H1 (cell line): ENCODE results near the gene RNF38. TPM values are rescaled to one million over a fixed set of nuclear protein-coding genes. Genes with fewer than 3 reads are reported as not detected.

Experiments
- CTCF ChIA-PET: fragments of 300-600 bp; sonication (Branson Sonifier 250); formaldehyde crosslinking; loops from one replicate; lab custom pipeline; 2021; ENCODE audit not compliant: partially characterized antibody; lab: Charles Lee
- POLR2A ChIA-PET: fragments of 300-600 bp; sonication (Branson Sonifier 250); formaldehyde crosslinking; loops from one replicate; lab custom pipeline; 2021; ENCODE audit warnings: inconsistent platforms; ENCODE audit not compliant: partially characterized antibody; lab: Charles Lee
- DNase-seq, 2 experiments: peaks; one replicate each; pipeline versions ENCODE4 v3.0.0 to v3.0.0-alpha.2; 2010 to 2022; ENCODE audit warnings: low spot score in 2 of 2, low read depth in 1 of 2, mixed read lengths in 1 of 2
- FAIRE-seq: peaks from 2 replicates; lab custom pipeline; 2011; peaks lifted over from hg19 to GRCh38; lab: Jason Lieb, UNC
- H2AFZ ChIP-seq: 2 replicates; pipeline ENCODE4 v1.8.1; 2012; ENCODE audit warnings: low read length, inconsistent platforms
- H2AK5ac ChIP-seq: 2 replicates; pipeline ENCODE4 v1.6.1; 2013; ENCODE audit warnings: low read depth, low read length
- H2BK120ac ChIP-seq: replicated peaks from 2 replicates; pipeline ENCODE3; 2013; ENCODE audit warnings: low read depth, low read length, inconsistent platforms
- H2BK12ac ChIP-seq: 2 replicates; pipeline ENCODE4 v1.6.1; 2013; ENCODE audit warnings: low read depth, low read length
- H2BK15ac ChIP-seq: 2 replicates; pipeline ENCODE4 v1.6.1; 2013; ENCODE audit warnings: low read length
- H2BK20ac ChIP-seq: 2 replicates; pipeline ENCODE4 v1.6.1; 2013; ENCODE audit warnings: low read length
- H2BK5ac ChIP-seq: 2 replicates; pipeline ENCODE4 v1.6.1; 2013; ENCODE audit warnings: low read depth, low read length
- H3K14ac ChIP-seq: 2 replicates; pipeline ENCODE4 v1.6.1; 2013; ENCODE audit warnings: inconsistent platforms; ENCODE audit not compliant: insufficient read length
- H3K18ac ChIP-seq: 2 replicates; pipeline ENCODE4 v1.6.1; 2013; ENCODE audit warnings: low read length; ENCODE audit errors: extremely low read depth
- H3K23ac ChIP-seq: 2 replicates; pipeline ENCODE4 v1.6.1; 2013; ENCODE audit warnings: inconsistent platforms; ENCODE audit not compliant: insufficient read length
- H3K23me2 ChIP-seq: 2 replicates; pipeline ENCODE4 v1.6.1; 2013; ENCODE audit warnings: low read depth, low read length
- H3K27ac ChIP-seq: 2 replicates; pipeline ENCODE4 v1.6.1; 2011; ENCODE audit warnings: low read depth, low read length, inconsistent platforms
- H3K27me3 ChIP-seq, 4 experiments: replicated peaks in 1 of 4; 1 replicate in 1 of 4; 2 replicates in 3 of 4; pipeline versions ENCODE4 v1.6.1 to v1.8.1; 2011 to 2013; ENCODE audit warnings: low read length in 3 of 4, mild to moderate bottlenecking in 3 of 4, inconsistent platforms in 2 of 4, mixed read lengths in 2 of 4, moderate library complexity in 1 of 4; ENCODE audit not compliant: control insufficient read depth in 3 of 4, insufficient read depth in 3 of 4; ENCODE audit errors: extremely low read depth in 1 of 4
- H3K36me3 ChIP-seq, 4 experiments: 2 replicates each; pipeline versions ENCODE4 v1.6.1 to v1.8.1; 2011 to 2013; ENCODE audit warnings: mild to moderate bottlenecking in 4 of 4, low read length in 3 of 4, moderate library complexity in 2 of 4, control low read depth in 1 of 4, inconsistent platforms in 1 of 4; ENCODE audit not compliant: insufficient read depth in 4 of 4, control insufficient read depth in 2 of 4
- H3K4ac ChIP-seq: replicated peaks from 2 replicates; pipeline ENCODE3; 2013; ENCODE audit warnings: low read length, low read depth, mixed read lengths, inconsistent platforms; ENCODE audit not compliant: insufficient read length
- H3K4me1 ChIP-seq, 4 experiments: replicated peaks in 1 of 4; 1 replicate in 1 of 4; 2 replicates in 3 of 4; pipeline versions ENCODE4 v1.6.1 to v1.8.1; 2011 to 2013; ENCODE audit warnings: low read length in 3 of 4, inconsistent platforms in 2 of 4, mixed read lengths in 1 of 4; ENCODE audit not compliant: insufficient read depth in 4 of 4, control insufficient read depth in 3 of 4
- H3K4me2 ChIP-seq, 2 experiments: 2 replicates each; pipeline versions ENCODE4 v1.6.1 to v1.8.1; 2011 to 2013; ENCODE audit warnings: low read depth in 2 of 2, low read length in 2 of 2, control low read depth in 1 of 2, inconsistent platforms in 1 of 2, mild to moderate bottlenecking in 1 of 2; ENCODE audit not compliant: insufficient read depth in 1 of 2
- H3K4me3 ChIP-seq, 4 experiments: fragments of 200-600, 300-600 bp in 1 of 4; sonication (generic), shearing (Covaris generic), sonication (Bioruptor Twin) in 1 of 4; 2 replicates each; pipeline versions ENCODE4 v1.5.1 to v1.8.1; 2011 to 2016; ENCODE audit warnings: low read length in 4 of 4, low read depth in 3 of 4, control low read depth in 2 of 4, inconsistent platforms in 2 of 4, mild to moderate bottlenecking in 2 of 4, mixed read lengths in 1 of 4, moderate library complexity in 1 of 4; ENCODE audit not compliant: insufficient read depth in 2 of 4; ENCODE audit errors: extremely low read depth in 1 of 4
- H3K56ac ChIP-seq: replicated peaks from 2 replicates; pipeline ENCODE3; 2013; ENCODE audit warnings: low read depth, mild to moderate bottlenecking, mixed read lengths, low read length, inconsistent platforms; ENCODE audit not compliant: insufficient read length
- H3K79me1 ChIP-seq: 2 replicates; pipeline ENCODE4 v1.6.1; 2013; ENCODE audit warnings: low read depth, low read length, control low read depth
- H3K79me2 ChIP-seq, 2 experiments: 2 replicates each; pipeline versions ENCODE4 v1.6.1 to v1.8.1; 2012 to 2013; ENCODE audit warnings: low read length in 2 of 2, mild to moderate bottlenecking in 2 of 2, inconsistent platforms in 1 of 2; ENCODE audit not compliant: insufficient read depth in 2 of 2, control insufficient read depth in 1 of 2
- H3K9ac ChIP-seq, 4 experiments: replicated peaks in 1 of 4; 1 replicate in 1 of 4; 2 replicates in 3 of 4; pipeline versions ENCODE4 v1.6.1 to v1.8.1; 2011 to 2013; ENCODE audit warnings: low read depth in 3 of 4, low read length in 3 of 4, control low read depth in 2 of 4, mild to moderate bottlenecking in 2 of 4, moderate library complexity in 2 of 4, inconsistent platforms in 1 of 4; ENCODE audit errors: extremely low read depth in 1 of 4
- H3K9me3 ChIP-seq, 2 experiments: 2 replicates each; pipeline versions ENCODE4 v1.6.1 to v1.8.1; 2012 to 2013; ENCODE audit warnings: mild to moderate bottlenecking in 2 of 2, moderate library complexity in 2 of 2, control low read depth in 1 of 2, inconsistent platforms in 1 of 2, low read depth in 1 of 2, low read length in 1 of 2, mixed read lengths in 1 of 2; ENCODE audit not compliant: insufficient read depth in 2 of 2
- H4K20me1 ChIP-seq, 2 experiments: replicated peaks in 1 of 2; 2 replicates each; pipeline versions ENCODE3 to v1.8.1; 2011 to 2013; ENCODE audit warnings: inconsistent platforms in 2 of 2, low read length in 2 of 2, mild to moderate bottlenecking in 1 of 2; ENCODE audit not compliant: insufficient read depth in 2 of 2, control insufficient read depth in 1 of 2
- H4K5ac ChIP-seq: 2 replicates; pipeline ENCODE4 v1.6.1; 2013; ENCODE audit warnings: low read length, low read depth, mixed read lengths, inconsistent platforms; ENCODE audit not compliant: insufficient read length
- H4K8ac ChIP-seq: 2 replicates; pipeline ENCODE4 v1.8.0; 2013; ENCODE audit warnings: mild to moderate bottlenecking, moderate library complexity, low read length, inconsistent platforms; ENCODE audit not compliant: insufficient read depth; ENCODE audit errors: extremely low read depth
- H4K91ac ChIP-seq: replicated peaks from 2 replicates; pipeline ENCODE3; 2013; ENCODE audit warnings: low read length, mixed read lengths, inconsistent platforms; ENCODE audit not compliant: insufficient read length
- BACH1 ChIP-seq: IDR thresholded peaks from 2 replicates; pipeline ENCODE4 v1.6.1; 2012; ENCODE audit warnings: low read length, improper control_type of control experiment
- CREB1 ChIP-seq: IDR thresholded peaks from 2 replicates; pipeline ENCODE4 v1.6.1; 2012; ENCODE audit warnings: inconsistent platforms
- HDAC2 ChIP-seq, 2 experiments: fragments of 300-600 bp in 1 of 2; sonication (generic) in 1 of 2; IDR thresholded peaks; 2 replicates each; pipeline ENCODE4 v1.6.1; 2011 to 2012; ENCODE audit warnings: low read depth in 2 of 2, low read length in 2 of 2, mild to moderate bottlenecking in 2 of 2, moderate library complexity in 2 of 2, borderline replicate concordance in 1 of 2, inconsistent platforms in 1 of 2
- HDAC6 ChIP-seq: IDR thresholded peaks from one replicate; pipeline ENCODE4 v1.7.1; 2012; ENCODE audit warnings: low read depth, mild to moderate bottlenecking, inconsistent platforms, low read length, moderate library complexity
- JUND ChIP-seq: IDR thresholded peaks from 2 replicates; pipeline ENCODE4 v1.6.1; 2011; ENCODE audit warnings: mild to moderate bottlenecking, improper control_type of control experiment, low read length
- KDM1A ChIP-seq: fragments of 200-600, 300-600 bp; sonication (generic); IDR thresholded peaks from 2 replicates; pipeline ENCODE4 v1.7.1; 2016; ENCODE audit warnings: mild to moderate bottlenecking, low read length, borderline replicate concordance
- NANOG ChIP-seq: IDR thresholded peaks from 2 replicates; pipeline ENCODE4 v1.6.1; 2011; ENCODE audit warnings: low read length, low read depth, mild to moderate bottlenecking, inconsistent platforms; ENCODE audit not compliant: insufficient read depth, poor library complexity, severe bottlenecking
- RAD21 ChIP-seq, 2 experiments: IDR thresholded peaks in 1 of 2; conservative IDR thresholded peaks in 1 of 2; 2 replicates each; pipeline ENCODE4 v1.6.1; 2011; ENCODE audit warnings: low read depth in 2 of 2, low read length in 2 of 2, improper control_type of control experiment in 1 of 2, inconsistent platforms in 1 of 2, mild to moderate bottlenecking in 1 of 2, moderate library complexity in 1 of 2
- RFX5 ChIP-seq: IDR thresholded peaks from 2 replicates; pipeline ENCODE4 v1.6.1; 2011; ENCODE audit warnings: low read depth, low read length, improper control_type of control experiment, borderline replicate concordance
- RNF2 ChIP-seq: fragments of 200-900, 300-1000 bp; sonication (generic); IDR thresholded peaks from 2 replicates; pipeline ENCODE4 v1.7.1; 2016; ENCODE audit warnings: borderline replicate concordance, low read depth, mild to moderate bottlenecking, antibody characterized with exemption, low read length; ENCODE audit not compliant: poor library complexity, severe bottlenecking; ENCODE audit errors: missing control alignments
- SUZ12 ChIP-seq: fragments of 200-600 bp; sonication (generic); IDR thresholded peaks from 2 replicates; pipeline ENCODE4 v1.6.1; 2012; ENCODE audit warnings: mild to moderate bottlenecking, inconsistent platforms, low read length, moderate library complexity, mixed read lengths
- TAF1 ChIP-seq: IDR thresholded peaks from 2 replicates; pipeline ENCODE4 v1.6.1; 2011; ENCODE audit warnings: mild to moderate bottlenecking, low read depth, low read length
- WGBS, 2 experiments: shearing (Covaris generic) in 1 of 2; methylation state at CpG; one replicate each; pipeline versions ENCODE4 v1.1.6 to v1.1.7; 2013 to 2015; ENCODE audit warnings: low lambda C conversion rate in 2 of 2, mixed read lengths in 2 of 2, inconsistent platforms in 1 of 2, low coverage in 1 of 2, missing lambda C conversion rate in 1 of 2; ENCODE audit not compliant: insufficient replicate concordance in 2 of 2, insufficient coverage in 1 of 2, insufficient read length in 1 of 2; ENCODE audit errors: extremely low coverage in 1 of 2, missing lambda C conversion rate in 1 of 2; 5-methylcytosine and 5-hydroxymethylcytosine counted together
- polyA plus RNA-seq, 7 experiments: library from polyadenylated mRNA; depleted of rRNA in 3 of 7; stranded (reverse) in 5 of 7; unstranded in 2 of 7; fragments of >200 nt in 5 of 7; fragments of 200-250 nt in 2 of 7; gene quantifications; 1 replicate in 5 of 7; 2 replicates in 1 of 7; 4 replicates in 1 of 7; pipeline versions ENCODE4 v1.2.1 to v1.2.3, GENCODE V29; 2011 to 2013; ENCODE audit warnings: missing spikeins in 2 of 7, mixed read lengths in 2 of 7
- total RNA-seq: library from RNA; stranded (reverse); fragmentation: NEBNext Ultra II Directional; extraction: Animal tissue kit (Norgen Biotek cat#: 25700); gene quantifications from 2 replicates; pipeline ENCODE4 v1.2.1, GENCODE V29; 2021

The RNF38 gene
- total and polyA plus RNA-seq, 2 of the 8 experiments (the other 6 are each of a cell fraction or from before 2014, with no cell fraction given) = 54.9 to 60.9 TPM

GRCh38 chr9:36423206-36423605, 23.1 kb upstream of the RNF38 start:
- CTCF ChIA-PET = interaction anchor here (1.6 to 8.8 kb wide), 4 partner anchors 10 to 26 kb away, joined by 4 to 68 read pairs (median 8); no protein-coding TSS in a partner anchor
- Histone ChIP-seq H4K20me1 (peaks cover 3% of the 10 kb centered on the region in 2 experiments), H3K23me2 (no peaks in the 10 kb centered on the region)

More at GRCh38 chr9:36423206-36423605, 23.1 kb upstream of the RNF38 start:
- WGBS, 2 experiments = 95% methylated on average over 3 of the region's 3 CpGs; no CpG with 5 or more reads in 1 of the 2 experiments
- Histone ChIP-seq H2BK120ac (no peak overlapping the region), H3K4ac (no peak overlapping the region), H3K23ac (no peak overlapping the region), H2AFZ (no peak overlapping the region), H2BK12ac (no peak overlapping the region), H2BK20ac (no peak overlapping the region), H3K79me1 (peaks cover 6% of the 10 kb centered on the region), H4K5ac (no peak overlapping the region), H2AK5ac (no peak overlapping the region), H3K9me3 (0 out of 4 replicates have a peak, but pooled peaks cover 0 to 3% of the 10 kb centered on the region in 2 experiments), H2BK15ac (no peak overlapping the region), H4K91ac (no peak overlapping the region), H3K4me1 (no peaks in the 10 kb centered on the region)
- no peak for TF ChIP-seq HDAC2 (IDR thresholded peaks at IDR 0.05; ENCODE audit: borderline replicate concordance in 1 of 2, low read depth in 2 of 2, low read length in 2 of 2)
- TF ChIP-seq KDM1A = no peak
- no peak for TF ChIP-seq RFX5
- TF ChIP-seq RAD21 (IDR thresholded peaks at IDR 0.05 in 1 of 2, conservative IDR thresholded peaks at IDR 0.05 in 1 of 2; ENCODE audit: low read depth in 2 of 2, low read length in 2 of 2) = no peak
- TF ChIP-seq TAF1 = no peak
- TF ChIP-seq HDAC6 = no peak
- TF ChIP-seq JUND = no peak
- no peak for TF ChIP-seq NANOG
- no peak for TF ChIP-seq BACH1
- TF ChIP-seq CREB1 = no peak
- TF ChIP-seq SUZ12 = no peak
- no peak for TF ChIP-seq RNF2
- TF ChIP-seq, all 59 proteins: peak for 0
- H4K8ac ChIP-seq = no peak overlapping the region
- H3K14ac ChIP-seq = no peak overlapping the region
- no peaks in the 10 kb centered on the region for H3K27me3 ChIP-seq
- DNase-seq (no peak), FAIRE-seq (no peak)
- H3K36me3 ChIP-seq = peaks cover 0 to 23% (median 4%) of the 10 kb centered on the region in 4 experiments; a peak in 5 of 8 replicates
- POLR2A ChIA-PET = no interaction called here
- H3K4me2 ChIP-seq = no peak overlapping the region
- no peak overlapping the region for H3K18ac ChIP-seq
- peaks cover 4 to 78% of the 10 kb centered on the region in 2 experiments; a peak in 3 of 4 replicates for H3K79me2 ChIP-seq
- H3K9ac ChIP-seq = no peak overlapping the region
- H3K56ac ChIP-seq = no peak overlapping the region
- no peak overlapping the region for H3K27ac ChIP-seq
- no peak overlapping the region for H2BK5ac ChIP-seq
- H3K4me3 ChIP-seq = no peak overlapping the region
